Panc1 (cell line): ENCODE measurements around the gene TRAPPC5. TPM values are rescaled to one million over a fixed set of nuclear protein-coding genes. Genes with fewer than 3 reads are reported as not detected.

Experiments used
- ATAC-seq: fragments of 200-7000 bp; cut with Tn5 transposase; 2 replicates; pipeline ENCODE4 v1.9.1; 2020; ENCODE audit warnings: mild to moderate bottlenecking, moderate library complexity
- BruUV-seq: library from RNA; stranded (reverse); fragments of 400-500 nt; replicated peaks from 2 replicates; lab custom pipeline; 2021; lab: Mats Ljungman, UMichigan
- CTCF ChIA-PET: fragments of 300-600 bp; sonication (Branson Sonifier 250); formaldehyde crosslinking; loops from one replicate; lab custom pipeline; 2022; ENCODE audit warnings: antibody characterized with exemption; lab: Charles Lee
- POLR2A ChIA-PET: fragments of 300-600 bp; sonication (Branson Sonifier 250); formaldehyde crosslinking; loops from one replicate; lab custom pipeline; 2022; ENCODE audit warnings: antibody characterized with exemption; lab: Charles Lee
- DNase-seq: peaks from one replicate; pipeline ENCODE4 v3.0.0-alpha.2; 2010; ENCODE audit warnings: low read depth, low spot score
- H3K27ac ChIP-seq: 2 replicates; pipeline ENCODE4 v1.5.1; 2011; ENCODE audit warnings: mild to moderate bottlenecking, low read length, inconsistent platforms
- H3K27me3 ChIP-seq: fragments of 200-500 bp; sonication (Bioruptor generic); 2 replicates; pipeline ENCODE4 v1.6.0; 2014; ENCODE audit warnings: low read length, inconsistent platforms; ENCODE audit not compliant: control insufficient read depth, insufficient read depth
- H3K36me3 ChIP-seq: fragments of 200-500 bp; sonication (Bioruptor generic); 2 replicates; pipeline ENCODE4 v1.5.1; 2014; ENCODE audit warnings: inconsistent platforms, mild to moderate bottlenecking, low read length, moderate library complexity; ENCODE audit not compliant: control insufficient read depth, insufficient read depth
- H3K4me1 ChIP-seq: 2 replicates; pipeline ENCODE4 v1.5.1; 2011; ENCODE audit warnings: inconsistent platforms, mild to moderate bottlenecking, low read length, moderate library complexity; ENCODE audit not compliant: control insufficient read depth, insufficient read depth
- H3K4me3 ChIP-seq, 2 experiments: 2 replicates each; pipeline ENCODE4 v1.5.1; 2011 to 2012; ENCODE audit warnings: low read depth in 2 of 2, low read length in 2 of 2, mild to moderate bottlenecking in 2 of 2, inconsistent platforms in 1 of 2, moderate library complexity in 1 of 2
- H3K9me3 ChIP-seq: fragments of 200-500 bp; sonication (Bioruptor generic); 2 replicates; pipeline ENCODE4 v1.5.1; 2014; ENCODE audit warnings: low read depth, mild to moderate bottlenecking, inconsistent platforms, low read length, moderate library complexity; ENCODE audit not compliant: control insufficient read depth, insufficient read depth
- CTCF ChIP-seq: fragments of 450-650 bp; IDR thresholded peaks from 2 replicates; pipeline ENCODE4 v1.5.1; 2017; ENCODE audit warnings: mild to moderate bottlenecking
- POLR2AphosphoS5 ChIP-seq: IDR thresholded peaks from 2 replicates; pipeline ENCODE4 v1.6.1; 2012; ENCODE audit warnings: mild to moderate bottlenecking, low read depth, low read length, moderate library complexity
- REST ChIP-seq, 2 experiments: IDR thresholded peaks; 2 replicates each; pipeline ENCODE4 v1.6.1; 2011 to 2012; ENCODE audit warnings: low read depth in 2 of 2, control low read depth in 1 of 2, low read length in 1 of 2, mild to moderate bottlenecking in 1 of 2, moderate library complexity in 1 of 2; ENCODE audit not compliant: insufficient read depth in 1 of 2
- SIN3A ChIP-seq: IDR thresholded peaks from 2 replicates; pipeline ENCODE4 v1.6.1; 2012; ENCODE audit warnings: low read depth, mild to moderate bottlenecking, low read length, moderate library complexity, borderline replicate concordance; ENCODE audit not compliant: insufficient read depth
- TCF7L2 ChIP-seq: IDR thresholded peaks from 2 replicates; pipeline ENCODE4 v1.6.1; 2011; ENCODE audit warnings: mild to moderate bottlenecking, low read depth, low read length, inconsistent platforms
- in situ Hi-C: cut with HindIII; loops from 2 replicates; pipeline ENCODE4 v1.10.0; 2016; ENCODE audit warnings: low sequenced_read_pairs, low pct_unique_long_range_greater_than_20kb
- intact Hi-C: fragments of 100-400 bp; cut with micrococcal nuclease; formaldehyde crosslinking; loops from one replicate; pipeline ENCODE4 v1.10.0; 2022; ENCODE audit not compliant: unreplicated experiment
- total RNA-seq: library from RNA; stranded (reverse); gene quantifications from one replicate; pipeline ENCODE4 v1.2.1, GENCODE V29; 2021; ENCODE audit not compliant: unreplicated experiment

TRAPPC5 gene
- total RNA-seq, 1 experiment from 2014 or later: 101 TPM

- CTCF ChIA-PET: no interaction called here
- Histone ChIP-seq H3K4me1 (no peaks in the 10 kb centered on the region), H3K27ac (no peak overlapping the region), H3K9me3 (no peaks in the 10 kb centered on the region), H3K36me3 (no peaks in the 10 kb centered on the region), H3K27me3 (peaks cover 2% of the 10 kb centered on the region; the same call in 1 of the 2 replicates), H3K4me3 (no peak overlapping the region)
- intact Hi-C loops: no loop called here
- in situ Hi-C loops: no loop called here
- TF ChIP-seq POLR2AphosphoS5: no peak
- no peak for TF ChIP-seq REST (IDR thresholded peaks at IDR 0.05; ENCODE audit: insufficient read depth in 1 of 2, low read depth in 2 of 2, low read length in 1 of 2)
- TF ChIP-seq TCF7L2: no peak
- DNase-seq: no peak
- POLR2A ChIA-PET: no interaction called here
- no peak for ATAC-seq
- no TSS peak for BruUV-seq
Observed at GRCh38 chr19:7701049-7701653, 20.5 kb downstream of the TRAPPC5 start.

- Histone ChIP-seq H3K36me3 (no peaks in the 10 kb centered on the region), H3K4me3 (no peak within 1 kb of the TSS), H3K27ac (no peak within 1 kb of the TSS), H3K9me3 (no peaks in the 10 kb centered on the region), H3K4me1 (no peaks in the 10 kb centered on the region), H3K27me3 (peaks cover 2% of the 10 kb centered on the region; the same call in 1 of the 2 replicates)
- ATAC-seq: no peak
- no TSS peak for BruUV-seq
- intact Hi-C loops: no loop called here
- POLR2A ChIA-PET: no interaction called here
- TF ChIP-seq CTCF (no peak), REST (IDR thresholded peaks at IDR 0.05; ENCODE audit: insufficient read depth in 1 of 2, low read depth in 2 of 2, low read length in 1 of 2) (no peak), TCF7L2 (no peak), POLR2AphosphoS5 (no peak), SIN3A (no peak)
- DNase-seq: no peak
- in situ Hi-C loops: no loop called here
- CTCF ChIA-PET: no interaction called here
Observed at GRCh38 chr19:7701654-7702457, 21.2 kb downstream of the TRAPPC5 start, which contains the start of gene FCER2. Gene FCER2, minus strand, starts transcription at chr19:7702131. Its CDS starts 2,371 bp downstream, at chr19:7699760.
